HG02852 (cell line): ENCODE measurements around the gene SCARB1.
A peak's percentile ranks its signal among the peaks of the same experiment; 100 is the strongest.

Experiments
- ATAC-seq: cut with Tn5 transposase; IDR thresholded peaks from one replicate; pipeline ENCODE4 v1.9.1; 2021; ENCODE audit warnings: mild to moderate bottlenecking, moderate library complexity; ENCODE audit not compliant: unreplicated experiment

Gene SCARB1

GRCh38 chr12:124865728-124866127 is 2.1 kb upstream of the SCARB1 start:
- ATAC-seq: no peak

- ATAC-seq: no peak
Observed at GRCh38 chr12:124864326-124864752, 675 bp upstream of the SCARB1 start.

- peak; percentile 30 for ATAC-seq
Observed at GRCh38 chr12:124862768-124863415, 772 bp downstream of the SCARB1 start.

- no peak for ATAC-seq
Observed at GRCh38 chr12:124861898-124862676, 1.6 kb downstream of the SCARB1 start.

- no peak for ATAC-seq
Observed at GRCh38 chr12:124861492-124861891, 2.2 kb downstream of the SCARB1 start.

- ATAC-seq: no peak
Observed at GRCh38 chr12:124857921-124858461, 5.7 kb downstream of the SCARB1 start.

GRCh38 chr12:124856842-124857178 is 6.9 kb downstream of the SCARB1 start:
- ATAC-seq: no peak

GRCh38 chr12:124856132-124856841 is 7.4 kb downstream of the SCARB1 start:
- no peak for ATAC-seq

- ATAC-seq: no peak
Observed at GRCh38 chr12:124855275-124855957, 8.2 kb downstream of the SCARB1 start.

- ATAC-seq: no peak
Observed at GRCh38 chr12:124854637-124855184, 9.0 kb downstream of the SCARB1 start.

- ATAC-seq: no peak
Observed at GRCh38 chr12:124853781-124854636, 9.7 kb downstream of the SCARB1 start.

- no peak for ATAC-seq
Observed at GRCh38 chr12:124852911-124853427, 10.7 kb downstream of the SCARB1 start.

GRCh38 chr12:124852329-124852831 is 11.3 kb downstream of the SCARB1 start:
- ATAC-seq: no peak

GRCh38 chr12:124851342-124851741 is 12.3 kb downstream of the SCARB1 start:
- ATAC-seq: no peak

- no peak for ATAC-seq
Observed at GRCh38 chr12:124849382-124849781, 14.3 kb downstream of the SCARB1 start.

GRCh38 chr12:124848621-124849380 is 14.9 kb downstream of the SCARB1 start:
- ATAC-seq: no peak

GRCh38 chr12:124847113-124848074 is 16.3 kb downstream of the SCARB1 start:
- ATAC-seq: no peak
